Amniotic epithelial cell (primary cell): ENCODE measurements around the gene CPXCR1.
"Not testable (repeated sequence)": the region's sequence is repeated elsewhere in the genome, so short reads cannot be mapped to it uniquely, and the experiment has no call there.

Experiments used
- DNase-seq: peaks from one replicate; pipeline ENCODE4 v3.0.0-alpha.2; 2010; ENCODE audit warnings: low read depth

The CPXCR1 gene

GRCh38 chrX:88746925-88747324 lies at the start of gene CPXCR1:
TSS of gene CPXCR1 (plus strand) at chrX:88747225. CDS start at chrX:88753415, 6,190 bp downstream.
- no peak for DNase-seq

GRCh38 chrX:88735835-88736234 lies 11.2 kb upstream of the CPXCR1 start:
- no peak for DNase-seq

GRCh38 chrX:88746215-88746614 lies 810 bp upstream of the CPXCR1 start:
- DNase-seq: not testable (repeated sequence)

GRCh38 chrX:88752339-88752738 lies 5.3 kb downstream of the CPXCR1 start:
- not testable (repeated sequence) for DNase-seq

- no peak for DNase-seq
Measured at GRCh38 chrX:88789825-88790224, 42.8 kb downstream of the CPXCR1 start.
